HG02943 (cell line): ENCODE results near the gene CPEB4.

Experiments
- ATAC-seq: cut with Tn5 transposase; IDR thresholded peaks from one replicate; pipeline ENCODE4 v1.9.1; 2021; ENCODE audit warnings: mild to moderate bottlenecking, low read depth, moderate library complexity; ENCODE audit not compliant: unreplicated experiment

The CPEB4 gene

DNA sequence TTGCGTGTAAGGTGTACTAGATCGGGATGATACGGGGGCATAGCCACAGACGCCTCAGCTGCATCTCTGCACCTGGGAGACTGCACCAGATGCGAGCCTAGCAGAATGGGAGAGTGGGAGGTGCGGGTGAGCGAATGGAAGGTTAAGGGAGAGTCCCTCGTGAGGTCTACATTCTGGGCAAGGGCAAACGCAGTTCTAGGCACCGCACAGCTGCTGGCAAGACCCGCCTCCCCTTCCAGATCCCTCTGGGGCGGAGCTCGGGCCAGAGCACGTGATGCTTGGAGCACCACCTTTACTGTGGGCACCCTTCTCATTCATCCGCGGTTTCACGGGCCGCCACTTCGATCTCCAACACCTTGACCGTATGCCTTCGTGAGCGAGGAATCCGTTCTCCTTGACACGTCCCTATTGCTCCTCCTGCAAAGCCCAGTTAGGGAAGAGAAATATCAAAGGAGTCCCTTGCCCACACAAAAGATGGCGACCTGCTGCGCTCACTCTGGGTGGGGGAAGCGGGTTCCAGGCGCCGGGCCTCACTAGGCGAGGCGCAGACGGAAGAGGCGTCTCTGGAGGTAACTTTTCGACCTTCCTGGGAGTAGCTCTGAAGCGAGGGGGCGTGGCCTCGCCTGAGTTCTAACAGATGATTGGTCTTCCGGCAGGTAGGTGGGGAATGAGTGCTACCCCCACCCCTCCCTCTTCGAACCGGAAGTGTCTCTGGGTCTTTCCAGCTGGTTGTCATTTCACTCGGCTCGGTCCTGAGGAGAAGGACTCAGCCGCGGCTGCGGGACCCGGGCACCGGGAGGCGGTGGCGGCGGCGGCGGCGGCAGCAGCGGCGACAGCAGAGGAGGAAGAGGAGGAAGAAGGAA lies at the start of gene CPEB4:
Gene CPEB4 (plus strand): TSS at position 740 of the 863 bp plus-strand sequence. CDS start 1,385 bp downstream, outside the sequence.
- peak; percentile 86 for ATAC-seq

DNA sequence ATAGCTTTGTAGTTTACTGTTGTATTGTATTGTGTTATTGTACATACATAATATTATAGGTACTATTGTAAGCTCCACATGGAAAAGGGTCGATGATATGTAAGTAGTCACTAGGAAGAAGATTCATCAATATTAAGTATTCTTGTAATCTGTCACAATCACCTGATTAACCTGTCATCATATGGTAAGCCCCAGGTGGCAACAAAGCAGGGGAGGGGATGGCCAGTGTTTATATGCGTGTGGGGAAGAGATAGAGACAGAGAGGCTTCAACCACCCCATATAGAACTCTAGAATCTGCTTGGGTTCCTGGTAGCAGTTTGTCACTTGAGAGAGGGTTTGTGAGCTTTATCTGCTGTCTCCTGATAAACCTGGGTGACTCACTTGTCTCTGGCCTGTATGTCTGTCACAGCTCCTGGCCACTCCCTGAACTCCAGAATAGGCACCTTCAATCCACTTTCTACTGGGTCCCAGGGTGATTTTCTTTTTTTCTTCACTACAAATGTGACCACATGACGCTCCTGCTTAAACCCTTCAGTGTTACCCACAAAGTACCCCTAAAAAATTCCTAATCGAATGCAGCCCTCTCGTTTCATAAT lies 48.9 kb upstream of the CPEB4 start:
- no peak for ATAC-seq

DNA sequence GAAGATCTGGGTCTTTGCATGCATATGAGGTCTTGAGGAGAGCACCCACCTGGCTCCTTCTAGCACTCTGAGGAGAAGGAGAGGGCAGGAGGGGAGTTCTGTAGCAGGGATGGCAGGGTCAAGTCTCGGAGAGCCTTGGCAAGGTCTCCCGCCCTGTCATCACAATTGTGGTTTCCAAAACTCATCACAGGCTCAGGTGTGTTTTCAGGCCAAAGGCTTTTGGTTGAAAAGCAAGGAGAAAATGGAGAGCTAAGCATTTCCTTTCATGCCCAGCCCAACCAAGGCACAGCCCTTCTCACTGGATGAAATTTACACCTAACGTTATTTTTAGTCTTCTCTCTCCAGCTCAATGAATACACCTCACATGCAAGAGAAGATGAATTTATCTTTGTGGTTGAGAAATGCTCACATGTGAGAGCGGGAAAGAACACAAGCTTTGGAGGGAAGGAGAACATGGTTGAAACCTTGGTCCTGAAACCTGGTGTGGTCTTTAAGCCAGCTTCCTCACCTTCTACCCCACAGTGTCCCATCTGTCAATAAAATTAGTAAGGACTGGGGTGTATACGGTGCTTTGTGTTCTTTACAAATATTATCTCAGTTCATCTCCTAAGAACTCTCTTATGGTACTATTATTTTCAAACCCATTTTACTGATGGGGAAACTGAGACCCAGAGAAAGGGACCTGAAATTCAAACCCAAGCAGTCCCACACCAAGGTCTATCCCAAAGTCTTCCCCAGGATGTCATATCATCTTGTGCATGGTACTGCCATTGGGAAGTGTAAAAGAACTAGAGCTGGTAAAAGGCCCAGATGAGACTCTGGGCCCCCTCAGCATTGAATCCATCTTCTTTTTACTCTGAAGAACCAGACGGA lies 47.8 kb upstream of the CPEB4 start:
- no peak for ATAC-seq

DNA sequence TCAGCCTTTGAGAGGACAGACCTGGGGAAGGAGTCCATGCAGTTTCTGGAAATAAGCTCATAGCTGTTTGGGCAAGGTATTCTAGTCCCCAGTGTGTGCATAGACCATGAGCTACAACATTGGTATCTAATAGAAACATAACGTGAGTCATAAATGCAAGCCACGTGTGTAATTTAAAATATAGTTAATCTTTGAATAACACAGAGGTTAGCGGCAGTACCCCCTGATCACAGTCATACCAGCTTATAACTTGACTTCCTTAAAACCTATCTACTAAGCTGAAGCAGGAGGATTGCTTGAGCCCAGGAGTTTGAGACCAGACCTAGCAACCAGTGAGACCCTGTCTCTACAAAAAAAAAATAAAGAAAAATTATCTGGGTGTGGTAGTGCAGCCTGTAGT lies 46.4 kb upstream of the CPEB4 start:
- no peak for ATAC-seq

DNA sequence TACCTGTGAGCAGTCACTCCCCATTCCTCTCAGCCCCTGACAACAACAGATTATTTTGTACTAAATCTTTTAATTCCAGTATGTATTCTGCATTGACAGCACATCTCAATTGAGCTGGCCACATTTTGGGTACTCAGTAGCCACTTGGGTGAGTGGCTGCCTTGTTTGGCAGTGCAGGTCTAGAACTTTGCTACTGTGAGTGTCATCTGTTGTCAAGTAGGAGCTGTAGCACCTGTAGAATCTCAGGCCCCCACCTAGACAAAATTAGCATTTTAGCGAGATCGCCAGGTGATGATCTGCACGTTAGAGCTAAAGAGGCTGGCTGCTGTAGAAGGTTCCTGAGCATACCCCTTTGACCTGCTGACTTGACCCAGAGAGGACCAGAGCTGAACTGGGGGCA lies 44.4 kb upstream of the CPEB4 start:
- no peak for ATAC-seq

DNA sequence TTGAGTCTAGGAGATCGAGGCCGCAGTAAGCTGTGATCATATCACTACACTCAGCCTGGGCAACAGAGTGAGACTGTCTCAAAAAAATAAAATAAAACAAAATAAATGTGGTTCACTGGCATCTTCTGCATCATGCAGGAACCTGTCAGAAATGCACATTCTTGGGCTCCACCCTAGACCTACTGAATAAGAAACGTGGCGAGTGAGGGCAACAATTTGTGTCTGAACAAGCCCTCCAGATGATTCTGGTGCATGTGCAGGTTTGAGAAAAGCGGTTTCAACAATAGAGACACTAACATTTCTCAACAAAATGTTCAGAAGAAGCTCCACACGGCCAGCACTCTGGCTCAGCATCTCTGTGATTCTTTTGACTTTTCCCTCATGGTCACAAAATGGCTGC lies 42.8 kb upstream of the CPEB4 start:
- ATAC-seq, result no peak

DNA sequence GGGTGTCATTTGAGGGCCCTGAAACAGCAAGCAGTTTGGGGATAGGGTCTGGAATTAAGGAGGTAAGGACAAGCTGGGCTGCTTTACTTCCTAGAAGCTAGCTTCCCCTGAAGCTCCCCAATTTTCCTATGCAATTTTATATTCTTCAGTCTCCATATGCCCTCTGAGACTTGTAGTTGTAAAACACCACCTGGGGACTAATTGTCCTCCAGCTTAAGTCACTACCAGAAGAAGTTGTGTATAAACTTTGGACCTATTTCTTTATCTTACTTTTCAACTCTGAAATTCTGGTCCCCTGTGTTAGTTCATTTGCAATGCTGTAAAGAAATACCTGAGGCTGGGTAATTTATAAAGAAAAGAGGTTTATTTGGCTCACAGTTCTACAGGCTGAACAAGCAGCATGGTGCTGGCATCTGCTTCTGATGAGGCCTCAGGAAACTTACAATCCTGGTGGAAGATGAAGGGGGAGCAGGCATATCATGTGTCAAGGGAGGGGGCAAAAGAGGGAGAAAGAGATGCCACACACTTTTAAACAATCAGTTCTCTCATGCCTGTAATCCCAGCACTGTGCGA lies 41.1 kb upstream of the CPEB4 start:
- no peak for ATAC-seq

DNA sequence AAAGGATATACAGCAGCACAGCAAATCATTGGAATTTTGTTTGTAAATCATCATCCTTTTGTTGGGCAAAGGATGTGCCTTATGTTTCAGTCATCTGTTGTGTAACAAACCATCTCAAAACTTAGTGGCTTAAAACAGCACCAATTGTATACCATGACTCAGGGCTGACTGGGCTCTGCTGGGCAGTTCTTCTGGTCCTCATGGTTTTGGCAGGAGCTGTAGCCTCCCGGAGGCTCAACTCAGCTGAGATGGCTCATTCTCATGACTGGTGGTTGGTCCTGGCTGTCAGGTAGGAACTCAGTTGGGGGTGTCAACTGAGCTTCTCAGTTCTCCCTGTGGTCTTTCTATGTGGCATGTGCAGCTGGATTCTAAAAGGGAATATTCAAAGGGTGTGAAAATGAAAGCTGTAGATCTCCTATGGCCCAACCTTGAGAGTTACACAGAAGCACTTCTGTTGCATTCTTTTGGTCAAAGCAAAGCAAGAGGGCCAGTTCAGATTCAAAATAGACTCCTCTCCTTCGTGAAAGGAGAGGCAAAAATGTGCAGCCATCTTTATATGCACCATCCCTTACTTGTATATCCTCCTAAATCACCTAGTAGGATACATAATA lies 39.1 kb upstream of the CPEB4 start:
- no peak for ATAC-seq

DNA sequence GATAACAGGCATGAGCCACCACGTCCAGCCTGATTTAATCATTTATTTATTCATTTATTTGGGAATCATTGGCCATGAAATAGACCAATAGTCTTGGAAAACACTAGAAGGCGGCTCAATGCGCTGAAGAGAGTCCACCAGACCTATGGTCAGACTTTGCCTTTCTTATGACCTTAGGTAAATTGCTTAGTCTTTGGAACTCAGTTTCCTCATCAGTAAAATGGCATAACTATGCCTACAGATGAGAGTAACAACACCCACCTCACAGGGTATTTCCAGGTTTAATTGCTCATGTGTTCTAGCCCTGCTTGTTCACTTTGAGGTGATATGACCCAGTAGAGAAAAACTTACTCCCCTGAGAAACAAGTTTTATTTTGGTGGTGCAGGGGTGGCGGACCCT lies 38.2 kb upstream of the CPEB4 start:
- no peak for ATAC-seq

DNA sequence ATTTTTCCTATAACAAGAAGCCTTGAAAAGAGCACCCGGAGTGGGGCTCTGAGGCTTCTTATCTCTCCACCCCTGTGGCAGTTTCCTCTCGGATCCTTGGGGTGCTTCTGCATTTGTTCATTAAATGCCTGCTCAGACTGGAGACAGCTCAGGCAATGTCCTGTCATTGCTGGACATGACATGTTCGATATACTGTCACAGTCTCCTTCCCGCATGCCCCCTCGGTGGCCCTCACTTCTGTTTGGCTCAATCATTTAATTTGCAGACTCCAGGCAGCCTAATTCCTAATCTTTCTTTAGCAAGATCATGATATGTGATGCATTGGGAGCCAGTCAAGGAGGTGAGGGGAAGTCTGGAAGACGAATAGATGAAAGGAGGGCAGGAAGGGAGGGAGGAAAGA lies 37.5 kb upstream of the CPEB4 start:
- no peak for ATAC-seq

DNA sequence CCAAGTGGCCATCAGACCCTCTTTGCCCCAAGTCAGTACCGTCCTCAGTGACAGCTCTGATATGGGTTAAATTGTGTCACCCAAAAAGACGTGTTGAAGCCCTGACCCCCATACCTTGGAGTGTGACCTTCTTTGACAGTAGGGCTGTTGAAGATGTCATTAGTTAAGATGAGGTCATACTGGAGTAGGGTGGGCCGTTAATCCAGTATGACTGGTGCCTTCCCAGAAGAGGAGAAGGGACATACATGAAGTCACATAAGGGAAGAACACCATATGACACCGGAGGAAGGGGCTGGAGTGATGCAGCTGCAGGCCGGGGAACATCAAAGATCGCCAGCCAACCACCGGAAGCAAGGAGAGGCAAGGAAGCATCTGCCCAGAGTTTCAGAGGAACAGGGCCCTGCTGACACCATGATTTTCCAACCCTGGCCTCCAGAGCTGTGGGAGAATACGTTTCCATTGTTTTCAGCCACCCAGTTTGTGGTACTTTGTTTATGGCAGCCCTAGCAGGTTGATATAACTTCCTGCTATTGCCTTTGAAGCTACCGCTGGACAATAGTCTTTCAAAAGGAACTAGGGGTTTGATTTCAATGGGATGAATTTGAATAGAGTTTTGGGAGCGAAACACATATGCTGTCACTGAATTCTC lies 36.4 kb upstream of the CPEB4 start:
- ATAC-seq, result no peak

DNA sequence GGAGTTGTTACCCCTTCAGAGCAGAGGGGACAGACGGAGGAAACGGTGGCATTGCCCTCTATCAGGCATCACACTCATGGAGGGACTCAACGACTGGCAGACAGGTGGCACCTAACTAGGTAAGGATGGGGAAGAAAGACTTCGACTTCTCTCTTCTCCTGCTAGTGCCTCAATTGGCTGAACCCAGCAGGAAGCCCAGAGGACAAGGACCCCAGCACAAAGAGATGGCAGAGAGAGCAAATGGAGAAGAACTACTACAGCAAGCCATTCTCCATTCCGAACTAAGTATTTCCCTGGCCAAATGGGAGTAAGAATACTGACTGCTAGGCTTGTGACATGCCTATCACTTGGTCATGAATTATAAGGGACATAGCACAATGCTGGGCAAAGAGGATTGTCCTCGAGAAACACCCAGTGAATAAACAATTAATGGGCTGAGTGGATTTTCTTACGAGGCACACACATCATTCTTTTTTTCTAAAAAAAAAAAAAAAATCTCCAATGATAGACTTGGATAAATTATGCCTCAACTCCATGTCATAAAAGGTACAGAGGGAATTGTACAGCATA lies 35.3 kb upstream of the CPEB4 start:
- ATAC-seq, result no peak

DNA sequence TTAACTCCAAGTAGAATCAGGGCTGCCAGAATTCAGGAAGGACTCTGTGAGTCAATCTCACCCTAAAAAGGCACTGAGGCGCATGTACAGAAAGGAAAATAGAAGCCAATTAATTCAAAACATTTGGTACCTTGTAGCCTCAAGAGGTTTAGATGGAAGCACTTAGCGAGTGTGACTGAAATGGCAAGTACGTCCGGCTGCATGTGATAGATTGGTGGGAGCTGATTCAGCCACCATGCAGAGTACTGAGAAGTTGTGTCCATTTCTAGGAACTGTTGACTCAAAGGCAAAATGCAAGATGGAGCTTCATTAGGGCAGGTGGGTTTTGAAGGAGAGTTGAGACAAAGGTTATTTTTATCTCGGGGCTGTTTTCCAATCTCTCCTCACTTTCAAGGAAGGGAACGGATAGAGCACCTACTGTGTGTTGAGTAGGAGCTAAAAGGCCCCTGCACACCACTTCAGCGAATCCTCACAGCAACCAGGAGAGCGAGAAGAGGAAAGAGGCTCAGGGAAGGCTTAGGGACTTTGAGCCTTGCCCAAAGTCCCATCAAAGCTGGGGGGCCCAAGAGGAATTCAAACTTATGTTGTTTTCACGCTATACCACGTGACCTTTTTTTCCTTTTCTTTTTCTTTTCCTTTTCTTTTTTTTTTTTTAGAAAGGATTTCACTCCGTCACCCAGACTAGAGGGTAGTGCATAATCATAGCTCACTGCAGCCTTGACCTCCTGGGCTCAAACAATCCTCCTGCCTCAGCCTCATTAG lies 34.6 kb upstream of the CPEB4 start:
- no peak for ATAC-seq

DNA sequence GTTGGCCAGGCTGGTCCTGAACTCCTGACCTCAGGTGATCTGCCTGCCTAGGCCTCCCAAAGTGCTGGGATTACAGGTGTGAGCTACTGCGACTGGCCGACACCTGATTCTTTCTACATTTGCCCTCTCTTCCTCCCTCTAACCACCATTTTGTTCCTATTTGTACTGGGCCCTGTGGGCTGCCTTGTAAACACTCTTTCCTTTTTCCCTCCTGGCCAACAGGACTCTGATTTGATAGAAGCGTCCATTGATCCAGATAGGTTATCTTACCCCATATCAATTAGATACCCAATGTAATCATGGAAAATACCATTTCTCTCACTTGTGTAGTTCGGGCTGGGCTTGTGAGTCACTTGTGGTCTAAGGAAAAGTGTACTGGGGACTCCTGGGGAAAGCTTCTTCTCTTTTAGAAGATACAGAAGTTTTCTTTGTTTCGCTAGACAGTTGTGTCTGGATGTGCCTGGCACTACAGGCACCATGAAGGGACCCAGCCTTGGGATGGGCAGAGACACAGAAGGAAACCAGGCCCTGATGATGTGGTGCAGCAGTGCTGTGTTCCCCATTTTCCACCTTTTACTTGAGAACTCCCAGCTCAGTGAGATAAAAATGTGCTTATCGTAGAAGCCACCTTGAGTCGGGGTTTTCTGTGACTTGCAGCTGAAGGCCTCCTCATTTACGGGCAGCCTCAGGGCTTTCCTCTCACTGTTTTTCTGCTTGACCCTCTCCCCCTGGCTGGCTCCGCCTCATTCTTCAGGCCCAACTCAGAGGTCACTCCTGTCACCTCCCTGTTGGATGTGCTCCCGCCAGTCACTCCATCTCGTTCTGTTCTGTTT lies 32.8 kb upstream of the CPEB4 start:
- ATAC-seq, result no peak

DNA sequence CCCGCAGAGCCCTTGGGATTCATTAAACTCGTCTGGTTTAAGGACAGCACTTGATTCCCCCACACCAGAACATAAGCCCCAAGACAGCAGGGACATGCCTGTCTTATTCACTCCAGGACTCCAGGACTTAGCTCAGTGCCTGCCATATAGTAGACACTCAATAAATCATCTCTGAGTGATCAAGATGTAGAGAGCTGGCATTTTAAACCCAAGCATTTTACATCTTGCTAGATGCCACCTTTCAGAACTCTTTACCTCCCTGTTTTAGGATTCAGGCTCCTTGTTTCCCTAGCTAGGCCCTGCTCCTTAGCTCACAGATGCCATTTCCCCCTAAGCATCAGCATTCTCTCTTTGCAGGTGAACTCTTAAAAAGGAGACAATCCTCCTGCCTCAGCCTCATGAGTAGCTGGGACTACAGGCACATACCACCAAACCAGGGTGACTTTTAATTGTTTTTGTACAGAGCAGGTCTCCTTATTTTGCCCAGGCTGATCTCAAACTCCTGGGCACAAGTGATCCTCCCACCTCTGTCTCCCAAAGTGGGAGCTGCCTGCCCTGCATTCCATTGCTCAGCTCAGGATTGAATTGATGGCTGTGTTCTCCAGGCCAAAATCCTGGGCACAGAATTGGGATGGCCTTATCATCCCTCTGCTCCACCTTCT lies 32.0 kb upstream of the CPEB4 start:
- no peak for ATAC-seq

DNA sequence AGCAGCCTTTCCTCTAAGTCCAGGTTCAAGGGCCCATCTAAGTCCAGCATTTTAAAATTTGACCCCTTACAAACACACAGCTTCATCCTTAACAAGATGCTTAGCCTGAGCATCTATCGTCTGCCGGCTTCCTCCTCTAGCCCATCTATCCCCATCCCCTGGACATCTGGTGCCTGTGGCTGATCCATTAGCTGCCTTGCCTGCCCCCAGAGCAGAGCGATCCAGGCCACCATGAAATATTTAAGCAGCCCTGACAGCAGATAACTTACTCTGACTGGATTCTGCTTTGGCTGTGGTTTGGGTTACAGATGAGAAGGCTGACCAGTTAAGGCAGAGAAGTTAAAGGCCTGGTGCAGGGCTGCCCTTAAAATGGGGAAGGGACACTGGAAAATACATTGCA lies 30.9 kb upstream of the CPEB4 start:
- ATAC-seq, result no peak

DNA sequence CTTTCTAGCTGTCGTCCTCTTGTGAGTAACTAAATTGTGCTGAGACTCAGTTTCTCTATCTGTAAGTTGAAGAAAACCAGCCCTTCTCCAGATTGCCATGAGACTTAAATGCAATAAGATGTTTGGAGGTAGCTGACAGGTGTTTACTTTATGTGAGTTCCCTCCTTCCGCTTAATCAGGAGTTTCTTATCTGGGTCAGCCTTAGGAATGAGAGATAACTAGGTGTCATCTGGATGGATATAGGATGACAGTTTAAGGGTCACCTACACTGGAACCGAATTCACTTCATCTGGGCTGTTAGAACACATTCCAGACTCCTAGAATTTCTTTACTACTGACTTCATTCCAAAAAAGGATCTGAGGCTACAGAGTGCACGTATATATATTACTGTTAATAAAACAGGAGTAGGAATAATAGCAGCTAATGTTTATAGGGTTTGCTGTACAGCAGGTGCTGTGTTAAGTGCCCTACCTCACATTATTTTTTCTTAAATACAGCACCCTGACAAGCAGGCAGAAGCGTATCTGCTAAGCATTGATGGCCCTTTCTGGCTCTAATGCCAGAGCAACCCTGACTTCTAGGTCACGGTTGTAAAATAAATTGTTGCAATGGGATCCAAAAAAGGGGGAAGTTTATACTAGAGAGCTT lies 30.0 kb upstream of the CPEB4 start:
- ATAC-seq, result no peak
